Stimulated activated CD8-positive, alpha-beta memory T cell treated with anti-CD3 and anti-CD28 coated beads, Interleukin-4, amount 100 ng/mL, for 48 hours (primary cell): ENCODE measurements around the gene ACKR2.

Source experiments
- DNase-seq: peaks from one replicate; pipeline ENCODE4 v3.0.0-alpha.2; 2020

ACKR2 gene

DNA sequence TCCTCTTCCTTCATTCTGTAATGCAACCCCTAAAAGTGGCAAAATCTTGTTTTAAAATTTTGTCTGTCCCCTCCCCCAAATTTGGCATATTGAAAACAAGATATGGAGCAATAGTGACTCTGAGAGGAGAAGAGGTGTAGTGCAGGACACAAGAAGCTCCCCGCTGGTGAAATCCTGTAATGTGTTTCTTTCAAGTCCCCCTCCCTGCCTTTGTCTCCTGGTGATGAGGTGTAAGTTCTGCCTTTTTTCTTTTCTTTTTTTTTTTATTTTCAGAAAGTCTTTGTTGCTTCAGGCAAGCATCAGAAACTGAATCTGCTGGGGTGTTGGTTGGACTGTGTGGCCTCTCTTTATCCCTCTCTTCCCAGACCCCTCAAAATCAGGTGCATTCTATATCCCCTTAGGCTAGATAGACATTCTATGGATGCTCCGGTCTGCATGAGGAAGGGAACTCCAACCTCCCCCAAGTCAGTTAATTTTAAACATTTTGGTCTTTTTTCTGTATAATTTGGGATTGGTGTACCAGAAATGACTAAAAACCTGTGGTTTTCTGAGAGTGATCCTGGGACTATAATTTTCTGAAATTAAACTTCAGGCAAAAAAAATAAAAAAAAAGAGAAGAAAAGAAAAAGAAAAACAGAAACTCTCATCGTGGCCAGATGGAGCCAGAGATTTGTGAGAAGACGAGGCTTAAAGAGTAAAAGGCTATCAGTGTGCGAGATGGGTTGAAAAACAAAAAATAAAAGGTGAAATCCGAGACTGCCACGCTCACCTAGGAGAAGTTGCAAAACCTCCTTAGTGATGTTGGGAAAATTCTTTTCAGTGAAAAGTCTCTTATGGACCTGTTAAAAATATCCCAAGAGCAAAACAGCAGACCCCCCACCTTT is 21.4 kb downstream of the ACKR2 start:
- no peak for DNase-seq

DNA sequence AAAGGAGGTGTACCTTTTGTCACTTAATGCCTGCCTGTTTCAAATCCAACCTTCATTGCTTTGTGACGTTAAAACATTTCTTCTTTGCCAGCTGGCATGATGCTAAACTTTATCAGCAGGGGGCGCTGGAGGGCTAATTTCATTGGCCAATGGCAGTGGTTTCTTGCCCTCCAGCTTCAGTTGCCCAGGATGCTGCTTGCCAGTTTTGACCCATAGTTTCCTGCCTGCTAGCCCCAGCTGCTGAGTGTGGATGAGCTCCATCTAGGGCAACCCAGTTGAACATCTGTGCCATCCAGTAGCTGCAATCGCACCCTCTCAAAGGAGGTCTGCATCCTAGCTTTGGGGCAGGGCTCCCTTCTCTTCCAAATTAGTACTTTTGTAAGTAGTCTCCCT is 22.1 kb downstream of the ACKR2 start:
- peak; percentile 92 for DNase-seq

GRCh38 chr3:42836150-42837123 is 27.2 kb downstream of the ACKR2 start:
- no peak for DNase-seq

DNA sequence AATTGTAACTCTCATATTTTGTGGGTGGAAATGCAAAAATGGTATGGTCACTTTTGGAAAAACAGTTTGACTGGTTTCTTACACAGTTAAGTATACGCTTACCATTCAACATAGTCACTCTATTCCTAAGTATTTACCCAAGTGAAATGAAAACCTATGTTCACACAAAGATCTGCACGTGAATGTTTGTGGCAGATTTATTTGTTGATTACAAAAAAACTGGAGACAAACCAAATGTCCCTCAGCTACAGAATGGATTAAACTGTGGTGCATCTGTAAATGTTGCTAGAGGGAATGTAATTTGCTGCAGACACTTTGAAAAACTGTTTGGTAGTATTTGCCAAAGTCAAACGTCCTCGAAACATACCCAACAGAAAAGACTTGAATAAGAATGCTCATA is 29.3 kb downstream of the ACKR2 start:
- no peak for DNase-seq

- peak; percentile 30 for DNase-seq
Measured at GRCh38 chr3:42839616-42840015, 30.4 kb downstream of the ACKR2 start.

DNA sequence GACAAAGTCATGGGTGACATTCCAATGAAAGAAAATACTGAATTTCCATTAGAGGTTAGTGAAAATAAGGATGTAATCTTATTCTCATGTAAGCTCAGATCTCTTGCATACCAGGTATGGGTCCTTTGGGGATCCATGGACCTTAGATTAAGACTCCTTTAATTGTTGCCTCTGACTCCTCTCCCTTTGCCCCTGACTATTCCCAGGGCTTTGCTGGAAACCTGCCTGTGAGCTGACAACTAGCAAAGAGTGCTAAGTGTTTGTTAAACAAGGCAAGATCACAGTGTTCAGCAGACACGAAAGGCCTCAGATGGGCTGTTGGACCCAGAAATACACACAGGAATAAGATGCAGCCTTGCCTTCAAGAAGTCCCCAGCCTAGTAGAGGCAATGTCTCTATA is 32.1 kb downstream of the ACKR2 start:
- no peak for DNase-seq

DNA sequence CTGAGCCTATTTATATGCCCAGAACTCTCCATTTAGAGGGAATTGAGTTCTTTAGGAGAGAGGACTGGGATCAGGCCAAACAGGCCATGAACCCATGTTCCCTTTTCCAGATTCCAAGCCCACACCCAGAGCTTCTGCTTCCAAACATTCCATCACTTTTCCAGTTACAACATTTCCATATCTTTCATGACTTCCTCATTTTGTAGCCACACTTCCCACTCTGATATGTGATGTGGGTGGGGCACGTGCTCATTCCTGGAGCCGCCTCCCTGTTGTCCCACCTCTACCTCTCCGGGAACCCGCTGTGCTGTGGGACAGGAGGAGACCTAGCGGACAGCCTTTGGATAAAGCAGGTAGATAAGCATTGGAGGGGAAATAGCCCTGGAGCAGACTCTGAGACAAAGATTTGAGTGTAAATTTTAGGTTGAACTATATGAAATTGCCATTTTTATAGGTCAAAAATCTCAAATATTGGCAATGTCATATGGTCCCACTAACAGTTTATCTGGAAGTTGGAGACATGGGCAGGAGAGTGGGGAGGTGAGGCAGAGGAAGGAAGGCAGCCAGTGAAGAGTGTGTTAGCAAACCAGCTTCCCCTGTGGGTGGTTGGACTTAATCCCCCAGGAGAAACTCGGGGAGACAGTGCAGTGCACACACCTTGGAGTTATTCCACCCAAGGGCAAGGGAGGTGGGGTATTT is 34.6 kb downstream of the ACKR2 start:
- no peak for DNase-seq

GRCh38 chr3:42844412-42844713 is 35.1 kb downstream of the ACKR2 start:
- DNase-seq, result no peak

DNA sequence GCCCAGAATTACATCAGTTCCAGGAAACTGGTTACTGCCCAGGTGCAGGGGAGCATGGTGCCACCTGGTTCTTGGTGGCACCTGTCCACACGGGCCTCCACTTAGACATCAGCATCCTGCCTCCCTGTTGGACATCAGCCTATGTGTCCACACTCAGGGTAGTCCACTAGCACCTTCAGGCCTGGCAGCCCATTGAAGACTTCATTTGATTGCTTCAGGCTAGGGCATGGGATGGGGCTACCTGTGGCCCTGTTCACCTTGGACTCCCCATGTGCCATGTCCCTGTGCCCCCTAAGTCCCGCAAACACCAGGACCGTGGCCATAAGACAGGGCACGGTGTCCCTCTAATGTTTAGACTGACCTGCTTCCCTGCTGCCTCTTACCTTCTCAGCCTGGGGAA is 35.6 kb downstream of the ACKR2 start:
- no peak for DNase-seq

DNA sequence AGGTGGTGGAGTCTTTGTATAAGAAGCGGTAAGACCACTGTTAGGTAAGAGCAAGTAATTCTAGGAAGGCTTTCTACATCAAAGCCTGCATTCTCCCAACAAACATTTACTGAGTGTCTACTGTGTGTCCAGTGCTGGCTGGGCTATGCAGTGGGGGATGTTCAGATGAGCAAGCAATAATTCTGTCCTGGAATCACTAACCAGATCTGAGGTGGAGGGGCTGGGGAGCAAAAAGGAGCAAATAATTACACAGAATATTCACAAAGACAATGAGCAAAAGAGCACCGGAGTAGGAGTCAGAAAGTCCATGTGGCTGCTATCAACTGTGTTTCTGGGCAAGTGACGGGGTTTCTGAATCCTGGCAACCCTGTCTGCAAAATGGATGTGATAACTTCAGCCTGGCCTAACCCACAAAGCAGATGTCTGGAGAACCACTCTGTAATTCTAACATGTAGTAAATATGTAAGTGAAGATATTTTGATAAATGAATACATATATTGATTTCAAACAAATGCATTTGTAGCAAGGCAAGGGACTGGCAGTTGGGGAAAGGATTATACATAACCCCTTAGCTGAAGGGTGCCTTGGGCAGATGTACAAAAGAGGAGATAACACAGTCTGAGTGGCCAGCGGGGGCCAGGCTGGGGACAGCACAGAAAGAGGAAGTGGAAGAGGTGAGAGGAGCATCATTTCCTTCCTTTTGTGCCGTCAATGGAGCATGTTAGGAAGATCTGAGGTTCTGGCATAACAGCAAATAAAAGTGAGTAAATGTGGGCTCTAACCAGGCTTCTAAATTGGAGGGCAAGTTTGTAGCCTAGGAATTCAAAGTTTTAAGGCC is 37.7 kb downstream of the ACKR2 start:
- DNase-seq, result no peak

GRCh38 chr3:42847731-42848130 is 38.5 kb downstream of the ACKR2 start:
- no peak for DNase-seq

- no peak for DNase-seq
Measured at GRCh38 chr3:42849017-42849416, 39.8 kb downstream of the ACKR2 start.

GRCh38 chr3:42850263-42850662 is 41.0 kb downstream of the ACKR2 start:
- no peak for DNase-seq

GRCh38 chr3:42851228-42851834 is 42.1 kb downstream of the ACKR2 start:
- no peak for DNase-seq

GRCh38 chr3:42852441-42852840 is 43.2 kb downstream of the ACKR2 start:
- no peak for DNase-seq

DNA sequence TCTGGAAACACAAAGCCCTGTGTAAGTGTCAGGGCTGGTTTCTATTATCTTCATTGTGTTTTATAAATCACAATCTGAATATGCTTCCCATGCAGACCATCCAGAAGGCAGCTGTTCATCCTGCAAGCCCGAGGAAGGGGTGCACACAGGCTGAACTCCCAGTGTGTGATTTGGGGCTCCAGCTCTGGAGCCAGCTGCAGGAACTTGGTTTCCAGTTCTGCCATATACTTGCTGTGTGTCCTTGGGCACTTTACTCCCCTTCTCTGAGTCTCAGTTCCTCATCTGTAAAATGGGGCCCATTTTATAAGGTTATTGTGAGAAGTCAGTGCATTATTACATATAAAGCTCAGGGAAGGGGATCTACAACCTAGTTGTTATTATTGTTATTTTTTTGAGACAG is 43.8 kb downstream of the ACKR2 start:
- no peak for DNase-seq

GRCh38 chr3:42853739-42854302 is 44.6 kb downstream of the ACKR2 start:
- no peak for DNase-seq

DNA sequence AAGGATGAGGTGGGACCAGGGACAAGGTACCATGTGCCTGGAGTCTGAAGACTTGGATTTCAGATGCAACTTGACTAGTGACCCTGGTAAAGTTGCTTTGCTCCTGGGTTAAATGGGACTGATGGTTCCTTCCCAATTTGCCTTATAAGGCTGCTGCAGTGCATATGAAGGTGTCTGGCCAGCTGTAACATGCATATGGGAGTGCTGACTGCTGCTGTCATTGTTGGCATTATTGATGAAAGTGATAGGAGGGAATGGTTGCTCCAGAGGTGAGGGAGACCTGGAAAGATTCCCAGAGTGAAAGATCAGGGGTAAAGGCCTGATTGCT is 45.9 kb downstream of the ACKR2 start:
- DNase-seq, result no peak

- no peak for DNase-seq
Measured at GRCh38 chr3:42855547-42856380, 46.5 kb downstream of the ACKR2 start.

DNA sequence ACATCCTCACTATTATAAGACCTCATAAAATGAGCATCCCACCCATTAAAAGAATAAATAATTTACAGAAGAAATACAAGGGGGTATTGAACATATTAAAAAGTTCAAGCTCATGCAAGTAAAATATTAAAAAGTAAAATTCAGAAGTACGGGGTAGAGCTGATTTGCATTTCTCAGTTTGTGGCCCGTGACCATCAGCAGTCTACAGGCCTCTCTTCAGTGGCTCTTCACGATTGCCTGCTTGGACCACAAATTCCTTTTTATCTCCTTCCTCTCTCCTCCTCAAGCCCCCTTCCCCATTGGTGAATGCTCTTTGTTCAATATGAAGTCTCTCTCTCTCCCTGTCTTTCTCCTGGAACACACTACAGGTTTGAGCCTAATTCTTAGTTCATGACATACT is 47.3 kb downstream of the ACKR2 start:
- DNase-seq, result no peak
